ENCODE measurements around the gene C2CD4B. TPM values are rescaled to one million over a fixed set of nuclear protein-coding genes. Genes with fewer than 3 reads are reported as not detected.

C2CD4B gene
- total RNA-seq, 1 experiment from 2014 or later, result 1.3 TPM

- no peak for TF ChIP-seq E2F4 (CRISPR knock-in tag; IDR thresholded peaks at IDR 0.05; ENCODE audit: borderline replicate concordance, low read depth)
- TF ChIP-seq ZNF232 (CRISPR knock-in tag; IDR thresholded peaks at IDR 0.05), result no peak
- TF ChIP-seq ZNF425 (CRISPR knock-in tag; conservative IDR thresholded peaks at IDR 0.05), result no peak
- no peak for TF ChIP-seq NFATC4 (CRISPR knock-in tag; IDR thresholded peaks at IDR 0.05)
- no peak for TF ChIP-seq MAX (CRISPR knock-in tag; IDR thresholded peaks at IDR 0.05)
- no peak for TF ChIP-seq GABPB1 (CRISPR knock-in tag; IDR thresholded peaks at IDR 0.05)
These were observed 18.0 kb upstream of the C2CD4B start (continued) for GRCh38 chr15:62183130-62183529.

GRCh38 chr15:62173215-62173614 lies 8.1 kb upstream of the C2CD4B start:
- Mint-ChIP-seq H3K4me1 (peaks cover 12% of the 10 kb centered on the region), H3K27ac (no peak overlapping the region), H3K36me3 (no peaks in the 10 kb centered on the region), H3K4me3 (no peak overlapping the region), H3K9me3 (no peaks in the 10 kb centered on the region), H3K27me3 (ENCODE audit: low read depth) (peaks cover 5% of the 10 kb centered on the region)
- no peak for ATAC-seq
- DNase-seq (ENCODE audit: low spot score), result no peak
- TF ChIP-seq ZNF219 (CRISPR knock-in tag; IDR thresholded peaks at IDR 0.05; ENCODE audit: borderline replicate concordance) (no peak), ZNF396 (CRISPR knock-in tag; IDR thresholded peaks at IDR 0.05; ENCODE audit: borderline replicate concordance) (no peak), E2F1 (CRISPR knock-in tag; IDR thresholded peaks at IDR 0.05) (no peak), FOXJ3 (CRISPR knock-in tag; IDR thresholded peaks at IDR 0.05; ENCODE audit: borderline replicate concordance) (no peak), PRRX2 (CRISPR knock-in tag; IDR thresholded peaks at IDR 0.05) (no peak), KAT7 (CRISPR knock-in tag; IDR thresholded peaks at IDR 0.05; ENCODE audit: borderline replicate concordance) (no peak), NFE2L1 (CRISPR knock-in tag; IDR thresholded peaks at IDR 0.05) (no peak), ZNF317 (CRISPR knock-in tag; IDR thresholded peaks at IDR 0.05; ENCODE audit: borderline replicate concordance, low read depth) (no peak), ATF1 (CRISPR knock-in tag; IDR thresholded peaks at IDR 0.05) (no peak), SP1 (CRISPR knock-in tag; conservative IDR thresholded peaks at IDR 0.05) (no peak), ERG (CRISPR knock-in tag; IDR thresholded peaks at IDR 0.05) (no peak), JUN (CRISPR knock-in tag; IDR thresholded peaks at IDR 0.05) (no peak), ZNF416 (CRISPR knock-in tag; IDR thresholded peaks at IDR 0.05) (no peak), ATF2 (CRISPR knock-in tag; IDR thresholded peaks at IDR 0.05; ENCODE audit: borderline replicate concordance, low read depth) (no peak), IRF2 (CRISPR knock-in tag; IDR thresholded peaks at IDR 0.05; ENCODE audit: borderline replicate concordance, low read depth) (no peak), PRDM15 (CRISPR knock-in tag; IDR thresholded peaks at IDR 0.05) (no peak), NR1H2 (CRISPR knock-in tag; IDR thresholded peaks at IDR 0.05) (no peak), NFYB (CRISPR knock-in tag; conservative IDR thresholded peaks at IDR 0.05; ENCODE audit: low read depth) (no peak)
- CTCF ChIA-PET, result interaction anchor here (1.0 kb wide), 1 partner anchor 81 kb away, joined by 3 read pairs; no protein-coding TSS in a partner anchor
- POLR2A ChIA-PET, result no interaction called here

Measured in WTC11 (cell line).